K562 (cell line): Measurements from ENCODE around the gene HYPK. TPM values are rescaled to one million over a fixed set of nuclear protein-coding genes. Genes with fewer than 3 reads are reported as not detected.

ENCODE experiments used
- ESRRB ChIP-seq: fragments of 250-450 bp; sonication (Bioruptor Pico); IDR thresholded peaks from 2 replicates; pipeline ENCODE4 v1.5.0; 2020; ENCODE audit warnings: mild to moderate bottlenecking, moderate library complexity, borderline replicate concordance
- GABPB2 ChIP-seq: fragments of 250-450 bp; sonication (Bioruptor Pico); conservative IDR thresholded peaks from 2 replicates; pipeline ENCODE4 v1.5.1; 2021; ENCODE audit warnings: mild to moderate bottlenecking
- HLTF ChIP-seq: fragments of 450-650 bp; IDR thresholded peaks from 2 replicates; pipeline ENCODE4 v1.6.1; 2016
- JUND ChIP-seq, 2 experiments: IDR thresholded peaks; 2 replicates in 1 of 2; 3 replicates in 1 of 2; pipeline ENCODE4 v1.6.1; 2011; ENCODE audit warnings: borderline replicate concordance in 2 of 2, low read depth in 2 of 2, low read length in 2 of 2, improper control_type of control experiment in 1 of 2, missing biosample characterization in 1 of 2, missing genetic modification characterization in 1 of 2, missing genetic modification reagents in 1 of 2
- PHB2 ChIP-seq: fragments of 450-650 bp; IDR thresholded peaks from 2 replicates; pipeline ENCODE4 v1.6.1; 2017; ENCODE audit warnings: low read depth
- PTRF ChIP-seq: fragments of 450-650 bp; IDR thresholded peaks from 2 replicates; pipeline ENCODE4 v1.6.1; 2016; ENCODE audit warnings: mild to moderate bottlenecking, missing genetic modification characterization, missing compliant biosample characterization
- SAFB2 ChIP-seq: fragments of 200-400 bp; formaldehyde crosslinking; IDR thresholded peaks from 2 replicates; pipeline ENCODE4 v1.6.1; 2018; ENCODE audit warnings: borderline replicate concordance, low read length, low read depth, moderate library complexity; ENCODE audit not compliant: severe bottlenecking
- SIX5 ChIP-seq, 2 experiments: IDR thresholded peaks; 2 replicates each; pipeline ENCODE4 v1.6.1; 2011; ENCODE audit warnings: low read length in 2 of 2, borderline replicate concordance in 1 of 2, low read depth in 1 of 2, mild to moderate bottlenecking in 1 of 2, moderate library complexity in 1 of 2; ENCODE audit not compliant: insufficient read depth in 1 of 2
- SLC30A9 ChIP-seq: fragments of 250-450 bp; sonication (Bioruptor Pico); IDR thresholded peaks from 2 replicates; pipeline ENCODE4 v1.8.0; 2022; ENCODE audit warnings: mild to moderate bottlenecking, moderate library complexity
- SMAD1 ChIP-seq: fragments of 150-350 bp; IDR thresholded peaks from 2 replicates; pipeline ENCODE4 v1.6.1; 2014; ENCODE audit warnings: low read length, low read depth; ENCODE audit not compliant: partially characterized antibody
- SNRNP70 ChIP-seq: fragments of 200-400 bp; formaldehyde crosslinking; optimal IDR thresholded peaks from 2 replicates; pipeline ENCODE3; 2017; ENCODE audit warnings: low read depth, low read length
- SP2 ChIP-seq: IDR thresholded peaks from 2 replicates; pipeline ENCODE4 v1.6.1; 2011; ENCODE audit warnings: mild to moderate bottlenecking, low read depth, low read length, moderate library complexity; ENCODE audit not compliant: poor library complexity, severe bottlenecking; ENCODE audit errors: extremely low read depth
- TAF1 ChIP-seq: IDR thresholded peaks from 2 replicates; pipeline ENCODE4 v1.6.1; 2011; ENCODE audit warnings: mild to moderate bottlenecking, low read length, moderate library complexity; ENCODE audit not compliant: insufficient read depth, control insufficient read depth, severe bottlenecking; ENCODE audit errors: extremely low read depth
- TARDBP ChIP-seq: fragments of 450-650 bp; IDR thresholded peaks from 2 replicates; pipeline ENCODE4 v1.6.1; 2016
- ZNF121 ChIP-seq: sonication (generic); formaldehyde crosslinking; conservative IDR thresholded peaks from 2 replicates; pipeline ENCODE4 v1.8.0; 2022; ENCODE audit warnings: missing genetic modification reagents
- ZNF212 ChIP-seq: fragments of 450-650 bp; formaldehyde crosslinking; IDR thresholded peaks from 2 replicates; pipeline ENCODE4 v1.4.0; 2020; ENCODE audit warnings: mild to moderate bottlenecking
- ZNF217 ChIP-seq: sonication (generic); formaldehyde crosslinking; IDR thresholded peaks from 2 replicates; pipeline ENCODE4 v1.8.0; 2022; ENCODE audit warnings: mild to moderate bottlenecking, missing genetic modification reagents
- ZNF717 ChIP-seq: fragments of 250-450 bp; sonication (Bioruptor Pico); IDR thresholded peaks from 2 replicates; pipeline ENCODE4 v1.5.0; 2021
- ZNF76 ChIP-seq: fragments of 250-450 bp; sonication (Bioruptor Pico); IDR thresholded peaks from 2 replicates; pipeline ENCODE4 v1.4.0; 2020; ENCODE audit warnings: mild to moderate bottlenecking, moderate library complexity, borderline replicate concordance
- ZNF77 ChIP-seq: fragments of 250-450 bp; sonication (Bioruptor Pico); IDR thresholded peaks from 2 replicates; pipeline ENCODE4 v1.5.0; 2020
- polyA plus RNA-seq, 8 experiments: library from polyadenylated mRNA; depleted of rRNA in 4 of 8; stranded (reverse) in 5 of 8; unstranded in 3 of 8; fragments of >200 nt; fragmentation: Nextera tagmentation in 2 of 8; fragmentation: Illumina TruSeq in 1 of 8; extraction: Ambion mirVana in 2 of 8; extraction: Trizol in 1 of 8; gene quantifications; 2 replicates each; pipeline versions ENCODE4 v1.2.1 to v1.2.3, GENCODE V29; 2011 to 2014; ENCODE audit warnings: inconsistent platforms in 1 of 8, missing spikeins in 1 of 8
- total RNA-seq, 7 experiments: library from RNA; depleted of rRNA in 6 of 7; stranded (reverse); fragments of >200 nt in 6 of 7; fragmentation: Illumina TruSeq in 2 of 7; extraction: Trizol in 2 of 7; gene quantifications; 2 replicates each; pipeline versions ENCODE4 v1.2.1 to v1.2.3, GENCODE V29; 2011 to 2021; ENCODE audit warnings: low replicate concordance in 1 of 7
- TF ChIP-seq, protein P1 (sequence below): fragments of 450-650 bp; IDR thresholded peaks from 2 replicates; pipeline ENCODE4 v1.6.1; 2016; ENCODE audit warnings: antibody characterized with exemption
- TF ChIP-seq, protein P2 (sequence below): fragments of 250-450 bp; sonication (Bioruptor Pico); IDR thresholded peaks from 2 replicates; pipeline ENCODE4 v1.5.0; 2021; ENCODE audit warnings: mild to moderate bottlenecking, borderline replicate concordance
- TF ChIP-seq, protein P3 (sequence below): IDR thresholded peaks from 3 replicates; pipeline ENCODE4 v1.6.1; 2011; ENCODE audit warnings: borderline replicate concordance, mild to moderate bottlenecking, moderate library complexity; ENCODE audit not compliant: insufficient read length; ENCODE audit errors: extremely low read depth

The HYPK gene
- total and polyA plus RNA-seq, 9 of the 15 experiments (the other 6 are each of a cell fraction or from before 2014, with no cell fraction given) = 7.2 to 28.0 (median 21.1) TPM

DNA sequence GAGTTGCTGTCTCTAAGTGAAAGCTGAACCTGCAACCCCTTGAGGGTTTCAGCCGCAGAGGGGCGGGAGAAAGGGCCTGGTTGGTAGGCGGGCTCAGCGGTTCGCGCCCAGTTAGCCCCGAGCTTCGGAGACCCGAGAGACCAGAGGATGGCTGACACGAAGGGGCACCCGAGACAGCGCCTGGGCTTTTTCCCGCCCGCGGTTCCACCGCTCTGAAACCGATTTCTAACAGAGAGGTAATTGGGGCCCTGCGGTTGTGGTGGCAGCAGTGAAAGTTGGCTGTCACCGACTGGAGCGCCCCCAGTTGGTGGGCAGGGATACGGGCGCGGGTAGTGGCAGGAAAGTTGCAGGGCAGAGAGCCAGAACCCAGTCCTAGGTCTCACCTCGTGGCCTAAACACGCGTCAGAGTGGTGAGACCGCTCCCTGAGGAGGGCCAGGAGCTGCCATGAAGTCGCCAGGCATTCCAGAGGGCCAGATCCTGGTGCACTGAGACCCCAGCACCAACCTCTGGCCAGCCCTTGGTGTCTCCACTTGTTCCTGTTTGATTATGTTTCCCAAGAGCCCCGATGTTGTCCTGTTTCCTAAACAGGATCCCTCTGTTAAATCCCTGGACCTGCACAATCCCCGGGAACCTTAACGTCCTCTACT, 23.0 kb upstream of the HYPK start (continued):
- TF ChIP-seq, protein P1, sequence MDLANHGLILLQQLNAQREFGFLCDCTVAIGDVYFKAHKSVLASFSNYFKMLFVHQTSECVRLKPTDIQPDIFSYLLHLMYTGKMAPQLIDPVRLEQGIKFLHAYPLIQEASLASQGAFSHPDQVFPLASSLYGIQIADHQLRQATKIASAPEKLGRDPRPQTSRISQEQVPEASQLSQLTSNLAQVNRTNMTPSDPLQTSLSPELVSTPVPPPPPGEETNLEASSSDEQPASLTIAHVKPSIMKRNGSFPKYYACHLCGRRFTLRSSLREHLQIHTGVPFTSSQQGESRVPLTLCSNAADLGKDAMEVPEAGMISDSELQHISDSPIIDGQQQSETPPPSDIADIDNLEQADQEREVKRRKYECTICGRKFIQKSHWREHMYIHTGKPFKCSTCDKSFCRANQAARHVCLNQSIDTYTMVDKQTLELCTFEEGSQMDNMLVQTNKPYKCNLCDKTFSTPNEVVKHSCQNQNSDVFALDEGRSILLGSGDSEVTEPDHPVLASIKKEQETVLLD = no peak
- TF ChIP-seq, protein P2, sequence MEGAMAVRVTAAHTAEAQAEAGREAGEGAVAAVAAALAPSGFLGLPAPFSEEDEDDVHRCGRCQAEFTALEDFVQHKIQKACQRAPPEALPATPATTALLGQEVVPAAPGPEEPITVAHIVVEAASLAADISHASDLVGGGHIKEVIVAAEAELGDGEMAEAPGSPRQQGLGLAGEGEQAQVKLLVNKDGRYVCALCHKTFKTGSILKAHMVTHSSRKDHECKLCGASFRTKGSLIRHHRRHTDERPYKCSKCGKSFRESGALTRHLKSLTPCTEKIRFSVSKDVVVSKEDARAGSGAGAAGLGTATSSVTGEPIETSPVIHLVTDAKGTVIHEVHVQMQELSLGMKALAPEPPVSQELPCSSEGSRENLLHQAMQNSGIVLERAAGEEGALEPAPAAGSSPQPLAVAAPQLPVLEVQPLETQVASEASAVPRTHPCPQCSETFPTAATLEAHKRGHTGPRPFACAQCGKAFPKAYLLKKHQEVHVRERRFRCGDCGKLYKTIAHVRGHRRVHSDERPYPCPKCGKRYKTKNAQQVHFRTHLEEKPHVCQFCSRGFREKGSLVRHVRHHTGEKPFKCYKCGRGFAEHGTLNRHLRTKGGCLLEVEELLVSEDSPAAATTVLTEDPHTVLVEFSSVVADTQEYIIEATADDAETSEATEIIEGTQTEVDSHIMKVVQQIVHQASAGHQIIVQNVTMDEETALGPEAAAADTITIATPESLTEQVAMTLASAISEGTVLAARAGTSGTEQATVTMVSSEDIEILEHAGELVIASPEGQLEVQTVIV (CRISPR knock-in tag) = no peak
- no peak for TF ChIP-seq SMAD1
- TF ChIP-seq SP2 = no peak
- TF ChIP-seq JUND (IDR thresholded peaks at IDR 0.05; ENCODE audit: borderline replicate concordance, low read depth, low read length) = no peak
- TF ChIP-seq JUND (tag; IDR thresholded peaks at IDR 0.05; ENCODE audit: borderline replicate concordance, low read depth, low read length) = no peak
- TF ChIP-seq SLC30A9 (CRISPR knock-in tag) = no peak
- no peak for TF ChIP-seq TAF1
- no peak for TF ChIP-seq SIX5 (IDR thresholded peaks at IDR 0.05; ENCODE audit: borderline replicate concordance in 1 of 2, insufficient read depth in 1 of 2, low read depth in 1 of 2, low read length in 2 of 2)
- no peak for TF ChIP-seq GABPB2 (CRISPR knock-in tag)
- TF ChIP-seq TARDBP = no peak
- no peak for TF ChIP-seq SNRNP70
- no peak for TF ChIP-seq ZNF77 (CRISPR knock-in tag)
- no peak for TF ChIP-seq ZNF121 (CRISPR knock-in tag)
- no peak for TF ChIP-seq ZNF212 (CRISPR knock-in tag)
- TF ChIP-seq SAFB2 = no peak
- no peak for TF ChIP-seq PHB2
- TF ChIP-seq ZNF76 = no peak
- no peak for TF ChIP-seq ZNF717 (CRISPR knock-in tag)
- TF ChIP-seq, protein P3, sequence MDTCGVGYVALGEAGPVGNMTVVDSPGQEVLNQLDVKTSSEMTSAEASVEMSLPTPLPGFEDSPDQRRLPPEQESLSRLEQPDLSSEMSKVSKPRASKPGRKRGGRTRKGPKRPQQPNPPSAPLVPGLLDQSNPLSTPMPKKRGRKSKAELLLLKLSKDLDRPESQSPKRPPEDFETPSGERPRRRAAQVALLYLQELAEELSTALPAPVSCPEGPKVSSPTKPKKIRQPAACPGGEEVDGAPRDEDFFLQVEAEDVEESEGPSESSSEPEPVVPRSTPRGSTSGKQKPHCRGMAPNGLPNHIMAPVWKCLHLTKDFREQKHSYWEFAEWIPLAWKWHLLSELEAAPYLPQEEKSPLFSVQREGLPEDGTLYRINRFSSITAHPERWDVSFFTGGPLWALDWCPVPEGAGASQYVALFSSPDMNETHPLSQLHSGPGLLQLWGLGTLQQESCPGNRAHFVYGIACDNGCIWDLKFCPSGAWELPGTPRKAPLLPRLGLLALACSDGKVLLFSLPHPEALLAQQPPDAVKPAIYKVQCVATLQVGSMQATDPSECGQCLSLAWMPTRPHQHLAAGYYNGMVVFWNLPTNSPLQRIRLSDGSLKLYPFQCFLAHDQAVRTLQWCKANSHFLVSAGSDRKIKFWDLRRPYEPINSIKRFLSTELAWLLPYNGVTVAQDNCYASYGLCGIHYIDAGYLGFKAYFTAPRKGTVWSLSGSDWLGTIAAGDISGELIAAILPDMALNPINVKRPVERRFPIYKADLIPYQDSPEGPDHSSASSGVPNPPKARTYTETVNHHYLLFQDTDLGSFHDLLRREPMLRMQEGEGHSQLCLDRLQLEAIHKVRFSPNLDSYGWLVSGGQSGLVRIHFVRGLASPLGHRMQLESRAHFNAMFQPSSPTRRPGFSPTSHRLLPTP = no peak
- TF ChIP-seq PTRF (tag) = no peak
- no peak for TF ChIP-seq HLTF
- no peak for TF ChIP-seq ESRRB (CRISPR knock-in tag)
- TF ChIP-seq ZNF217 = no peak
